Glomerular endothelial cell (primary cell): Measurements from ENCODE around the gene AADACL4. TPM values are rescaled to one million over a fixed set of nuclear protein-coding genes. Genes with fewer than 3 reads are reported as not detected.
"Not testable (repeated sequence)": the region's sequence is repeated elsewhere in the genome, so short reads cannot be mapped to it uniquely, and the experiment has no call there.

ENCODE experiments used
- DNase-seq: peaks from one replicate; pipeline ENCODE4 v3.0.0-alpha.2; 2011; ENCODE audit warnings: low read depth, low spot score; ENCODE audit errors: extremely low read depth
- total RNA-seq: library from RNA; depleted of rRNA; stranded (reverse); fragments of >200 nt; gene quantifications from 2 replicates; pipeline ENCODE4 v1.2.3, GENCODE V29; 2015

AADACL4 gene
- total RNA-seq, 1 donor from 2014 or later, result not detected

GRCh38 chr1:12709091-12709491 lies 65.2 kb downstream of the AADACL4 start:
- DNase-seq, result no peak

GRCh38 chr1:12709696-12710095 lies 65.8 kb downstream of the AADACL4 start:
- no peak for DNase-seq

GRCh38 chr1:12711536-12711935 lies 67.7 kb downstream of the AADACL4 start:
- no peak for DNase-seq

- no peak for DNase-seq
Observed at GRCh38 chr1:12712076-12712475, 68.2 kb downstream of the AADACL4 start.

- DNase-seq, result no peak
Observed at GRCh38 chr1:12712929-12713328, 69.0 kb downstream of the AADACL4 start.

GRCh38 chr1:12713651-12714050 lies 69.8 kb downstream of the AADACL4 start:
- not testable (repeated sequence) for DNase-seq

- no peak for DNase-seq
Observed at GRCh38 chr1:12714710-12715475, 71.0 kb downstream of the AADACL4 start.

GRCh38 chr1:12715896-12716437 lies 72.1 kb downstream of the AADACL4 start, which contains the start of gene AADACL3:
TSS of gene AADACL3 (plus strand) at chr1:12716110. CDS start at chr1:12716177, 67 bp downstream.
- DNase-seq, result no peak

Other genes starting within 250 kb of the AADACL4 start
- 58.5 and 71.4 TPM in 2 replicates for gene DHRS3, start 25.9 kb upstream of the AADACL4 start, total RNA-seq
- gene AADACL3, start 72.0 kb downstream of the AADACL4 start, total RNA-seq, result not detected in 2 replicates
- gene CFAP107, start 102.1 kb downstream of the AADACL4 start, total RNA-seq, result not detected in 2 replicates
- not detected in 2 replicates for gene PRAMEF12, start 129.7 kb downstream of the AADACL4 start, total RNA-seq
- not detected in 2 replicates for gene PRAMEF1, start 147.3 kb downstream of the AADACL4 start, total RNA-seq
- gene PRAMEF11, start 187.3 kb downstream of the AADACL4 start, total RNA-seq, result not detected in 2 replicates
- gene HNRNPCL1, start 204.6 kb downstream of the AADACL4 start, total RNA-seq, result not detected in 2 replicates
- not detected in 2 replicates for gene PRAMEF2, start 213.0 kb downstream of the AADACL4 start, total RNA-seq
- gene PRAMEF4, start 242.1 kb downstream of the AADACL4 start, total RNA-seq, result not detected in 2 replicates